ENCODE measurements around the gene THUMPD3.

GRCh38 chr3:9435316-9435715, 72.5 kb downstream of the THUMPD3 start:
- no peak for TF ChIP-seq CTCF (IDR thresholded peaks at IDR 0.05)
- TF ChIP-seq POLR2A (IDR thresholded peaks at IDR 0.05) = no peak
